ENCODE results near the gene PXMP2.

The PXMP2 gene

GRCh38 chr12:132710043-132710404, 22.6 kb downstream of the PXMP2 start:
- Histone ChIP-seq H3K36me3 (ENCODE audit: control insufficient read depth, insufficient read depth, low read length) (no peaks in the 10 kb centered on the region), H3K4me3 (ENCODE audit: low read length) (peak overlapping the region; percentile 89), H3K27me3 (ENCODE audit: control insufficient read depth, insufficient read depth, low read length) (no peaks in the 10 kb centered on the region), H3K9me3 (ENCODE audit: control insufficient read depth, low read length) (no peaks in the 10 kb centered on the region), H3K9ac (ENCODE audit: low read length) (peak overlapping the region; percentile 87), H3K4me1 (ENCODE audit: control insufficient read depth, insufficient read depth, low read length) (peaks cover 4% of the 10 kb centered on the region)

- Histone ChIP-seq H3K36me3 (ENCODE audit: control insufficient read depth, insufficient read depth, low read length) (no peaks in the 10 kb centered on the region), H3K27me3 (ENCODE audit: control insufficient read depth, insufficient read depth, low read length) (no peaks in the 10 kb centered on the region), H3K9me3 (ENCODE audit: control insufficient read depth, low read length) (no peaks in the 10 kb centered on the region), H3K4me1 (ENCODE audit: control insufficient read depth, insufficient read depth, low read length) (peaks cover 4% of the 10 kb centered on the region), H3K4me3 (ENCODE audit: low read length) (peak within 1 kb of the TSS; percentile 89), H3K9ac (ENCODE audit: low read length) (peak within 1 kb of the TSS; percentile 87)
These were observed 23.2 kb downstream of the PXMP2 start, which contains the start of gene PGAM5 for GRCh38 chr12:132710405-132711079. TSS of gene PGAM5 (plus strand) at chr12:132710842. CDS start at chr12:132710877, 35 bp downstream.

GRCh38 chr12:132711080-132711843, 23.9 kb downstream of the PXMP2 start:
- H3K4me1 ChIP-seq (ENCODE audit: control insufficient read depth, insufficient read depth, low read length): peaks cover 4% of the 10 kb centered on the region
- H3K27me3 ChIP-seq (ENCODE audit: control insufficient read depth, insufficient read depth, low read length): no peaks in the 10 kb centered on the region
- H3K36me3 ChIP-seq (ENCODE audit: control insufficient read depth, insufficient read depth, low read length): no peaks in the 10 kb centered on the region
- no peaks in the 10 kb centered on the region for H3K9me3 ChIP-seq (ENCODE audit: control insufficient read depth, low read length)
- H3K4me3 ChIP-seq (ENCODE audit: low read length): peak overlapping the region; percentile 38
- H3K9ac ChIP-seq (ENCODE audit: low read length): peak overlapping the region; percentile 38

GRCh38 chr12:132713123-132713522, 25.7 kb downstream of the PXMP2 start:
- no peaks in the 10 kb centered on the region for H3K27me3 ChIP-seq (ENCODE audit: control insufficient read depth, insufficient read depth, low read length)
- H3K9ac ChIP-seq (ENCODE audit: low read length): no peak overlapping the region
- H3K36me3 ChIP-seq (ENCODE audit: control insufficient read depth, insufficient read depth, low read length): no peaks in the 10 kb centered on the region
- H3K9me3 ChIP-seq (ENCODE audit: control insufficient read depth, low read length): no peaks in the 10 kb centered on the region
- H3K4me1 ChIP-seq (ENCODE audit: control insufficient read depth, insufficient read depth, low read length): peaks cover 4% of the 10 kb centered on the region
- no peak overlapping the region for H3K4me3 ChIP-seq (ENCODE audit: low read length)

- Histone ChIP-seq H3K4me3 (ENCODE audit: low read length) (no peak overlapping the region), H3K36me3 (ENCODE audit: control insufficient read depth, insufficient read depth, low read length) (no peaks in the 10 kb centered on the region), H3K4me1 (ENCODE audit: control insufficient read depth, insufficient read depth, low read length) (peaks cover 4% of the 10 kb centered on the region), H3K27me3 (ENCODE audit: control insufficient read depth, insufficient read depth, low read length) (no peaks in the 10 kb centered on the region), H3K9ac (ENCODE audit: low read length) (no peak overlapping the region), H3K9me3 (ENCODE audit: control insufficient read depth, low read length) (no peaks in the 10 kb centered on the region)
These were observed 28.5 kb downstream of the PXMP2 start for GRCh38 chr12:132715874-132716273.

- no peaks in the 10 kb centered on the region for H3K36me3 ChIP-seq (ENCODE audit: control insufficient read depth, insufficient read depth, low read length)
- no peaks in the 10 kb centered on the region for H3K27me3 ChIP-seq (ENCODE audit: control insufficient read depth, insufficient read depth, low read length)
- H3K9ac ChIP-seq (ENCODE audit: low read length): no peak overlapping the region
- peaks cover 4% of the 10 kb centered on the region for H3K4me1 ChIP-seq (ENCODE audit: control insufficient read depth, insufficient read depth, low read length)
- H3K4me3 ChIP-seq (ENCODE audit: low read length): no peak overlapping the region
- no peaks in the 10 kb centered on the region for H3K9me3 ChIP-seq (ENCODE audit: control insufficient read depth, low read length)
These were observed 29.0 kb downstream of the PXMP2 start for GRCh38 chr12:132716356-132716755.

GRCh38 chr12:132717011-132717410, 29.6 kb downstream of the PXMP2 start:
- Histone ChIP-seq H3K4me1 (ENCODE audit: control insufficient read depth, insufficient read depth, low read length) (no peaks in the 10 kb centered on the region), H3K4me3 (ENCODE audit: low read length) (no peak overlapping the region), H3K27me3 (ENCODE audit: control insufficient read depth, insufficient read depth, low read length) (no peaks in the 10 kb centered on the region), H3K36me3 (ENCODE audit: control insufficient read depth, insufficient read depth, low read length) (no peaks in the 10 kb centered on the region), H3K9me3 (ENCODE audit: control insufficient read depth, low read length) (no peaks in the 10 kb centered on the region), H3K9ac (ENCODE audit: low read length) (no peak overlapping the region)

- no peaks in the 10 kb centered on the region for H3K9me3 ChIP-seq (ENCODE audit: control insufficient read depth, low read length)
- no peaks in the 10 kb centered on the region for H3K4me1 ChIP-seq (ENCODE audit: control insufficient read depth, insufficient read depth, low read length)
- H3K36me3 ChIP-seq (ENCODE audit: control insufficient read depth, insufficient read depth, low read length): no peaks in the 10 kb centered on the region
- no peak overlapping the region for H3K4me3 ChIP-seq (ENCODE audit: low read length)
- no peaks in the 10 kb centered on the region for H3K27me3 ChIP-seq (ENCODE audit: control insufficient read depth, insufficient read depth, low read length)
- no peak overlapping the region for H3K9ac ChIP-seq (ENCODE audit: low read length)
These were observed 30.4 kb downstream of the PXMP2 start for GRCh38 chr12:132717531-132718387.

GRCh38 chr12:132718644-132719043, 31.3 kb downstream of the PXMP2 start:
- Histone ChIP-seq H3K9ac (ENCODE audit: low read length) (no peak overlapping the region), H3K4me3 (ENCODE audit: low read length) (no peak overlapping the region), H3K4me1 (ENCODE audit: control insufficient read depth, insufficient read depth, low read length) (no peaks in the 10 kb centered on the region), H3K27me3 (ENCODE audit: control insufficient read depth, insufficient read depth, low read length) (no peaks in the 10 kb centered on the region), H3K36me3 (ENCODE audit: control insufficient read depth, insufficient read depth, low read length) (peaks cover 7% of the 10 kb centered on the region), H3K9me3 (ENCODE audit: control insufficient read depth, low read length) (no peaks in the 10 kb centered on the region)

GRCh38 chr12:132719141-132719953, 32.0 kb downstream of the PXMP2 start:
- no peaks in the 10 kb centered on the region for H3K9me3 ChIP-seq (ENCODE audit: control insufficient read depth, low read length)
- H3K27me3 ChIP-seq (ENCODE audit: control insufficient read depth, insufficient read depth, low read length): no peaks in the 10 kb centered on the region
- H3K36me3 ChIP-seq (ENCODE audit: control insufficient read depth, insufficient read depth, low read length): peaks cover 12% of the 10 kb centered on the region

GRCh38 chr12:132719954-132720324, 32.6 kb downstream of the PXMP2 start:
- no peaks in the 10 kb centered on the region for H3K4me1 ChIP-seq (ENCODE audit: control insufficient read depth, insufficient read depth, low read length)
- H3K9me3 ChIP-seq (ENCODE audit: control insufficient read depth, low read length): no peaks in the 10 kb centered on the region
- H3K36me3 ChIP-seq (ENCODE audit: control insufficient read depth, insufficient read depth, low read length): peaks cover 13% of the 10 kb centered on the region
- H3K9ac ChIP-seq (ENCODE audit: low read length): no peak overlapping the region
- H3K27me3 ChIP-seq (ENCODE audit: control insufficient read depth, insufficient read depth, low read length): no peaks in the 10 kb centered on the region
- no peak overlapping the region for H3K4me3 ChIP-seq (ENCODE audit: low read length)

More at GRCh38 chr12:132719141-132719953, 32.0 kb downstream of the PXMP2 start:
- Histone ChIP-seq H3K4me1 (ENCODE audit: control insufficient read depth, insufficient read depth, low read length) (no peaks in the 10 kb centered on the region), H3K9ac (ENCODE audit: low read length) (no peak overlapping the region), H3K4me3 (ENCODE audit: low read length) (no peak overlapping the region)
